GM19468 (cell line): ENCODE results near the gene PAWR.
"Not testable (repeated sequence)": the region's sequence is repeated elsewhere in the genome, so short reads cannot be mapped to it uniquely, and the experiment has no call there.

Experiments used
- ATAC-seq: cut with Tn5 transposase; IDR thresholded peaks from one replicate; pipeline ENCODE4 v1.9.1; 2021; ENCODE audit warnings: mild to moderate bottlenecking, moderate library complexity, moderate number of reproducible peaks; ENCODE audit not compliant: unreplicated experiment; ENCODE audit errors: extremely low read depth

PAWR gene

DNA sequence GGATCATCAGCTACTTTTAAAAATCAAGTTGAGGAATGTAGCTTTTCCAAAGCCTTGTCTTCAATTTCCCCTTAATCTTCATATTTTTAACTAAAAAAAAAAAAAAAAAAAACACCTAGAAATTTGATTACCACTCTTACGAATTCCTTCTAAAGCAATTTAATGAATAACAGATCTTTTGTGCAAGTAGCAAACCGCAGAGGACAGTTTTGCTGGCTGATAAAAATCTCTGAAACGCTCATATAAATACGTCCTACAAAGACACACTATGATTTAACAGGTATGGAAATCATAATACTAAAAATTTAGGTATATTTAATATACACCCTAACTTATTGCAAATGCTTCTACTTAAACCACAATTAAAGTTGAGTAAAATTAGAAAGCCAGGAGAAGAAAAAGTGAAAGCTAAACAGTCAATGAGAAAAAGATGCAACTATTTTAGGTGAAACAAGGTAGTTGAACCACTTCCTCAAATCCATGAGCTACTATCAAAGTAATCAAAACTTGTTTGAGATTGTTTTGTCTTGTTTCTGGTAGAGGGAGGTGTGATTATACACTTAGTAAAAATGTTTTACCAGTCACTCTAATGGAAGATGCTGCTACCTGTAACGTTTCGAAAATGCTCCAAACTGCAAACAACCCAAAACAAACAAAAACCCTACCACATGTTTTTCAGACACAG lies 2.2 kb downstream of the PAWR start:
- ATAC-seq = peak; percentile 12

DNA sequence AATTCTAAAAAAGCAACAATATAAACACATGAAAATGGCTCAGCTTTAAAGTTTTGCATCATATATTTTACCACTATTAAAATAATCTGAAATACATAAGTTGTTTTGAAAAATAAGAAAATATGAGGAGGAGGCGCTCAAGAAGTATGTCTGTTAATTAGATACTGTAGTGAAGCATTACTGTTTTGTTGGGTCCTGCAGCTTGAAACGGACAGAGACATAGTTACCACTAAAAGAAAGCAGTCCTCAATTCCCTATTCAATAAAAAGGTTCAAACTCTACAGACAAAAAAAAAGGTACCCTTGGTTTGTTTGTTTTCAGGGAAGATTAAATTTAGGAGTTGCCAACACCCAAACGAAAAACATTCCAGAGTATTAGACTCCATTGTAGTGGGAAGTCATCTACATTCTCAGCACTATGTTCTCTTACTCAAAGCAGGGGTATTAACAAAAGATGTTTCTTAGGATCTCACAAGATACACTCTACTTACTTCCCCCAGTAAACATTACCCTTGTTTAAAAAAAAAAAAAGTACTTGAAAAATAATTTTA lies 3.0 kb downstream of the PAWR start:
- no peak for ATAC-seq

DNA sequence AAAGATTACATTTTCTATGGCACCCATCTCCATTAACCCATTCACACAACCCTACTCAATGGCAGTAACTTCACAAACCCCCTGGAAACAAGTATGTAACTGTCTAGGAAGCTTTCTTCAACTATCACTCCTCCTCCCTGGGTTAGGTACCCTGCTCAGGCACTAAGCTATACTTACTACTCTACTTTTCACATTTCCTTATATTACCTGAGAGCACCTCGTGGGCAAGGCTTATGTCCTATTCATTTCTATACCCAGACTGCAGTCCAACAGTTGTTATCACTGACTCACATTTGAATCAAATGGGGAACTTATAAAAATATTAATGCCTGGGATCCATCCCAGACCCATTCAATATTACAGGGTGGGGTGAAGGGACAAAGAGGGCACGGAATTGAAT lies 4.6 kb downstream of the PAWR start:
- no peak for ATAC-seq

DNA sequence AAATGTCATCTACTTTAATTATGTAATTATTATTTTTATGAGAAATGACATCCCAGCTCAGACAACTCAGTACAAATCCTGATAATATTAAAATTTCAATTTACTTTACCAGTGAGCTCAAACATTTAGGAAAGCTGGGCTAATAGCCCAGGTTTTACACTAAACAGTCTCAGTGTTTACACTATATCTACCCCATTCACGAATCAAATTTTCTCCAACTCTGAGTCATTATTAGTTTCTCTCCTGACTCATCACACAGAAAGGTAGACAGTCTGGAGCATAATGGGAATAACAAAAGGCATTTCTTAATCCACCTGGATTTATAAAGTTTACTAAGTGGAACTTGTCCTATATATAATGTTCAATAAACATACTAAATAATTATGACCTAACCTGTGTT lies 5.7 kb downstream of the PAWR start:
- no peak for ATAC-seq

DNA sequence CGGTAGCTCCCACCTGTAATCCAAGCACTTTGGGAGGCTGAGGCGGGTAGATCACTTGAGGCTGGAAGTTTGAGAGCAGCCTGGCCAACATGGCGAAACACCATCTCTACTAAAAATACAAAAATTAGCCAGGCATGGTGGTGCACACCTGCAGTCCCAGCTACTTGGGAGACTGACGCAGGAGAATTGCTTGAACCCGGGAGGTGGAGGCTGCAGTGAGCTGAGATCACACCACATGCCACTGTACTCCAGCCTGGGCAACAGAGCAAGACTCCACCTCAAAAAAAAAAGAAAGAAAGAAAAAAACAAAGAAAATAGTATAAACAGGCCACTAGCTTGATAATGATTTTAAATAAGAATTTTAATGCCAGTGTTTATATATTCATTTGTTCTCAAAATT lies 6.4 kb downstream of the PAWR start:
- not testable (repeated sequence) for ATAC-seq

DNA sequence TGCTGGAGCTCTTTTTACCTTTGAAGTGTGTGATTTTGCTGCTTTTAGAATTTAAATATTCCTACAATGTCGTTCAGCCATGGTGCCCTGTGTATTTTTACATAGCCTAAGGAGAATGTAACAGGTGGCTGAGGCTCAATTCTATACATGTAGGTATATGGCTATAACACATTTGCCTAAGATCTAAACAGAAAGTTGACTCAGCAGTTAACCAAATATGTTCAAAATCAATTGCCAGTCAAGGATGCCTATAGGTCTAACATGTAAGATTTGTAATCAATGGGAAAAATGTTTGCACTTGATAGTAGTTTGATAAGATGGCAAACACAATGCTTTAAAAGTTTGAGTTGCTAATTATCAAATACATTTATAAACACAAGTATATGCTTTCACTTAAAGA lies 8.2 kb downstream of the PAWR start:
- ATAC-seq = no peak

DNA sequence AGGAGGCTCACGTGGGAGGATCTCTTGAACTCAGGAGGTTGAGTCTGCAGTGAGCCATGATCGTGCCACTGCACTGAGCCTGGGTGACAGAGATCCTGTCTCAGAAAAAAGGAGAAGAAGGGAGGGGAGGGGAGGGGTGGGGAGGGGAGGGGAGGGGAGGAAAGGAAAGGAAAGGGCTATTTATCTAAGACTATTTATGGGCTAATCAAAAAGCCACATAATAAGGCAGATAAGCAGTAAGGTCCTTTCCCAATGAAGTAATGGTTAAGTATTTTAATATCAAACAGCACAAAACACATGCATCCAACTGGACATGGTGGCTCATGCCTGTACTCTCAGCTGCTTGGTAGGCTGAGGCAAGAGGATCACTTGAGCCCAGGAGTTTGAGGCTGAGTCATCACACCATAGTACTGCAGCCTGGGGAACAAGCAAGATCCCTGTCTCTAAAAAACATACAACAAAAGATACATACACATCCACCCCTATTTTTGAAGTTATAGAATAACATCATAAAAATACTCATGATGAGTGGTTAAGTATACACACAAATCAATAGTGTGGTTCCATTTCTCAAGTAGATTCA lies 9.7 kb downstream of the PAWR start:
- no peak for ATAC-seq

DNA sequence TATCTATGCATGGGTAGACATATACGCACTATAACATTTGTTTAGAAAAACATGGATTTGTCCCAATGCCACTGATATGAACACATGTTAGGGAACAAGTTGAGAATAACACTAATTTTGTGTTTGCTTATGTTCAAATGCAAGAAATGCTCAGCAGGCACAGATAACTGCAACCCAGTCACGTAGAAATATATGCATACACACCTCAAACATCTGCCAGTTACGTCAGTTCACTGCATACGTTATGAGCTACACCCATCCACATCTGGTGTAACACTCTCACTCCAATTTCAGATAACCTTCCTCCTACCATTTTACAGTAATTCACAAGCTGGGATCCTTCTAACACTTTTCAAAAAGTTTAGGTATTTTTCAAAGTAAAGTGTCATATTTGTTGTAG lies 10.7 kb downstream of the PAWR start:
- ATAC-seq = no peak

DNA sequence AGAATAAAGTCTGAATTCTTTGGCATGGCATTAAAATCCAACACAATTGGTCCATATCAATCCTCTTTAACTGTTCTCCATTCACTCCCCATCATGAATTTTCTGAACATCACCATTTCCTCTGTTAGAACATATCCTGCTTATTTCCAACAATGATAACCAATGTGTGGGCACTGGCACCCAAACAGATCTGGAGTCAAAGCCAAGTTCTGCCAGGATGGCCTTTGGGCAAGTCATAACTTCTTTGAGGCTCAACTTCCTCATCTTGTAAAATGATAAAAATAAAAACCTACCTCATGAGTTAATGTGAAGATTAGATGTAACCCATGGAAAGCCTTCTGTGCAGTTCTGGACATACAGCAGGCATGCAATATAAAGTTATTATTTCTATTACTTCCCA lies 12.5 kb downstream of the PAWR start:
- ATAC-seq = no peak

DNA sequence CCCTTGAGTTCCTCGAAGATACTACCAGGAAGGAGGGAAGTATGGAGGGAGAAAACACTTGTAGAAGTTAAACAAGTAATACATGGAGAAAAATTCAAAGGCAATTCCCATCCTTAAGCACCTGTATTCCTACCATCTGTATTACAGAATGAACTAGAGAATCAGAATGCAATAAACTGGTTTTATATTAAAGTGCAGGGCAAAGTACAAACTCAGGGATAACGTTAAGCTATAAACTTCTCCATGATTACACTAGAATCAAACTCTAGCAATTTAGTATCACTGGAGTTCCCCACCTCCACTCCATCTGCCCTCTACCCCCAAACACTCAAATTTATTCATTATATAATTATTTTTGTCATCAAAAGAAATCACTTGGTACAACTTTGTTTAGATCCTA lies 13.1 kb downstream of the PAWR start:
- ATAC-seq = no peak

DNA sequence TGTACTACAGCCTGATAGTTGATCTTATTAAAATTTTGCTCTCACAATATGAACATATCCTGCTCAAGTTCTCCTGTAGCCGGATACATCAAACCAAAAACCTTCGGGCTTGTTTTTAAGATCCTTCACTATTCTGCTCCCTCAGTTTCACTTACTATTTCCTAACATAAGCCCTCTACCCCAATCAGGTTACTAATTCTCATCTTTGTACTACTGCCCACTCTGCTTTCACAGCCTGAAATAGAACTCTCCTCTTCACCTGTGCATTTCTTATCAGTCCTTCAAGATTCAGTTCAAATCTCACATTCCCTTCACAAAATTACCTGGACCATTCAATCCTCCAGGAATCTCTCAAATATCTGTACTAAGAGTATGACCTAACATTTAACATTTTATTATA lies 14.2 kb downstream of the PAWR start:
- ATAC-seq = no peak

DNA sequence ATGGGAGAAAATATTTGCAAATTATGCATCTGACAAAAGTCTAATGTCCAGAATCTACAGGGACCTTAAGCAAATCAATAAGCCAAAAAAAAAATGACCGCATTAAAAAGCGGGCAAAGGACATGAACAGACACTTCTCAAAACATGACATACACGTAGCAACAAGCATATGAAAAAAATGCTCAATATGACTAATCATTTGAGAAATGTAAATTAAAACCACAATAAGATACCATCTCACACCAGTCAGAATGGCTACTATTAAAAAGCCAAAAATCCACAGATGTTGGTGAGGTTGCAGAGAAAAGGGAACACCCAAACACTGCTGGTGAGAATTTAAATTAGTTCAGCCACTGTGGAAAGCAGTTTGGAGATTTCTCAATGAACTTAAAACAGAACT lies 16.1 kb downstream of the PAWR start:
- ATAC-seq = no peak

DNA sequence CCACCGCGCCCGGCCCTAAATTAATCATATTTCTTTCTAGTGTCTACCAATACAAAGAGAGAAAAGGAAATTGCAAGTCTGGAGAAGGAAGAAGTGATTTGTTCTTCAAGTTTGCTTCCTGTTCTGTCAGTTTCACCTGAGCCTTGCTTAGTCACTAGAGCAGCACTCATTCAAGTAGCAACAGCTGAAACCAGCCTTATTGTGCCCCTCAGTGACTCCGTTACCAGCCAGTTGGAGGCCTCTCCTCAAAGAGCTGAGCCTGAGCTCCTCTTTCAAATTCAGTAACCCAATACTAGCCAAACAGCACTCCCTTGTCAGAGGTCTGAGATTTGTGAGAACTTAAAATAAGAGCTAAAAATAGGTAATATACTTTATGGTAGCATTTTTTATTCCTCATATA lies 17.4 kb downstream of the PAWR start:
- no peak for ATAC-seq

DNA sequence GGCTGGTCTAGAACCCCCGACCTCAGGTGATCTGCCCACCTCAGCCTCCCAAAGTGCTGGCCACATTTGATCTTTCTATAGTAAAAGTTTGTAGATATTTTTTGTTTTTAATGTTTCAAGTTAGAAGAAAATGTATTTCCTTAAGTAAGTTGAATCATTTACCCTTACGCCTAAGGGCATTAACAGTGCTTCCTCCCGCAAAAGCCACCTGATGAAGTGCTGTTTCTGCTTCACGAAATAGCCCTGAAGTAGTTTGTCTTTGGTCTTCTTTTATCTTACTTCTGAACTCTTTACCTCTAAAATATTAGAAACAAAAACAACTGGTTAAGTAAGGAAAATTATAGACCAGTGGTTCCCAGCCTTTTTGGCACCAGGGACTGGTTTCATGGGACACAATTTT lies 22.7 kb downstream of the PAWR start:
- no peak for ATAC-seq

DNA sequence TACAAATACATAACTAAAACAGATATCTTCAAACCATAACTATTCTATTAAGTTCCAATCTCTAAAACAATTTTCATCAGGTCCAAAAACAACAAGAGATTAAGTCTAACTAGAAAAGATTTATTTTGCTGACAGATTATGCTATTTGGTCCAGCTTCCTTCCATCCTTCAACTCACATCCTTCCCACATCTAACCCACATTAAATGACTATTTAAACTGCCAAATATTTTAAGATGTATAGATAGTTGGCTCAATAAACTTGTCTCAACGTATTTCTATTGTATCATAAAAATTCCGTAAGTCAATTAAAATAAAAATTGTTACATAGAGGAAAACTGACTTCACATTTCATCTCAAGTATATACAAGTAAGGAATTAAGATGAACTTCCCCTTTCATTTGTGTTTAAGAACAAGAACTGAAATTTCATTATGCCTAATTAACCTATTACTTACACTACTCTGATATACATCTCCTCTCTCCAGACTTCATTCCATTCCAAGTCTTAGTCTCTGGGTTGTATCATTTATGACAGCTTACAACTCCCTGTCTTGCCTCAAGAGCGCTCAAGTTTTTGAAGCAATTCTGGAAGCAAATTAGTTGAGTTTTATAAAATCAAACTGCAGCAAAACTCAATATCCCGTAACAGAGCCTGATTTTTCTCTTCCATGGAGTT lies 25.4 kb downstream of the PAWR start:
- no peak for ATAC-seq

DNA sequence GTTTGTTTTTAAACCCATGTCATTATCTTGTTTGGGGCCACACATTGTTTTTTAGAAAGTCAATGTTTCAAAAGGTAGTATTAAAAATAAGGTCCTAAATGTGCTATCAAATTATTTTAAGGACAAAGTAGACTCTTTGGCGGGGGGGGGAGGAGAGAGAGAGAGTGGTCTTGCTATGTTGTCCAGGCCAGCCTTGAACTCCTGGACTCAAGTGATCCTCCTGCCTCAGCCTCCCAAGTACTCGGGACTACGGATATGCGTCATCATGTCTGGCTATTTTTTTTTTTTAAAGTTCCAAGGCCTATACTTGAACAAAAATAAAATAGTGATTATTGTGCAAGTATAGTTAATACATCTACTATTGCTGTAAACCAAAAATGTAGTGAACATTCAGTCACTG lies 26.2 kb downstream of the PAWR start:
- ATAC-seq = no peak

DNA sequence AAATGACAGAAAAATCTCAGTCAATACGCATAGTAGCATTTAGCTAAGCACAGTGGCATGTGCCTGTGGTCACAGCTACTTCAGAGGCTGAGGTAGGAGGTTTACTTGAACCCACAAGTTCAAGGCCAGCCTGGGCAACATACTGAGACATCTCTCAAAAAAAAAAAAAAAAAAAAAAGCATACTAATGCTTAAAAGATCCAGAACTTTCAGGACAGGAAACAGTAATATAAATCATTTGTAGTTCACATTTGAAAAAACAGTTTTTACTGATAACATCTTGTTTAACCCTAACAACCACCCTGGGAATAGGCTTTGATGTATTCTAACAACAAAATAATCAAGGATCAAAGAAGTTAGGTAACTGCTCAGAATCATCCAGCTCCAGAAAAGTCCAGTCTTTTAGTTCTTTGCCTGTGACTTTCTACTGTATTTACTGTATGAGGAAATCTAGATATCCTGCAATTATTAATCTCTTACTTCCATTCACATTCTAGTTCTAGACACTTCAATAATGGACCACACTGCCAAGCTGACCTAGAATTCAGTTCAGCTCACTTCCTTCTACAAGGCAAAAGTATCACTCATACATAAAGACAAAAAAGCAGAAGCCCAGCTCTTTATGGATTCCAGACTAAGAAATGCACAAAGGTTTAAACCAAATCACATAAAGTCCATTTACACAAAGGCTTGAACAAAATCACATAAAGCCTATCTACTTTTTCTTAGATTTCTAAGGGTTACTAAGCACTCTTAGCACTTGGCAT lies 28.5 kb downstream of the PAWR start:
- ATAC-seq = no peak

DNA sequence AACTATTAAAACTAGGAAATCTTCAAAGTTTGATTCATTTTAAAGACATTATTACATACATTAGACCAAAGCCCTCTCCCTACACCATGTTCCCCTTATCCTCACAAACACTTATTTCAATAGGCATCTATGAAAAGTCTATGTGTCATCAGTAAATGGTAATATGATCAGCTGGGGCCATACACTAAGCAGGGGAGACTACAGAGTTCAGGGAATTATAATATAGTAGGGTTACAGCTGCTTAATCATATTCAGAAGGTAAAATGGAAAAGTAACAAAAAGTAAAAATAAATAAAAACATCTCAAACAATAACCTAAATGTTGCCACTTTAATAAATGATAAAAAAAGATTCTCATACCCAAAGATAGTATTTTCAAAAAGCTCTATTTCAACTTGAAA lies 29.1 kb downstream of the PAWR start:
- ATAC-seq = no peak

DNA sequence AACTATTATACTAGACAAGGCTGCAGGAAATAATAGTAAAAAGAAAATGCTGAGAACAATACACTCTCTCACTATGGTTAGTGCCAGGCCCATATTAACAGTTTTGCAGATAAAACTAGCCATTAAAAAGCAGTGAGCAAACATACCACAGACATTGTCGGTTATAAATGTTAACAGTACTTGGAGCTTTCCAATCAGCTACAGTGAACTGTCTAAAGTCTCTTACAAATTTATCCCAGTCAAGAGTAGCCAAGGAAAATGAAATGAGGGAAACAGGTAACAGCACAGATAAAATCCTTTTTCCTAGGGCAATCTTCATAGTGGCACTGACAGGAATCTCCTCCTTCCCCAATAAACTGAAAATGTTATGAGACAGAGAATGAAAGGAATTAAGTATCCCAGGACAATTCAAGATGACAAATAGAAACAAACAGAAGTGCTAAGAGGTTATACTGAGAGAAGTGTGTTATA lies 30.8 kb downstream of the PAWR start:
- no peak for ATAC-seq

DNA sequence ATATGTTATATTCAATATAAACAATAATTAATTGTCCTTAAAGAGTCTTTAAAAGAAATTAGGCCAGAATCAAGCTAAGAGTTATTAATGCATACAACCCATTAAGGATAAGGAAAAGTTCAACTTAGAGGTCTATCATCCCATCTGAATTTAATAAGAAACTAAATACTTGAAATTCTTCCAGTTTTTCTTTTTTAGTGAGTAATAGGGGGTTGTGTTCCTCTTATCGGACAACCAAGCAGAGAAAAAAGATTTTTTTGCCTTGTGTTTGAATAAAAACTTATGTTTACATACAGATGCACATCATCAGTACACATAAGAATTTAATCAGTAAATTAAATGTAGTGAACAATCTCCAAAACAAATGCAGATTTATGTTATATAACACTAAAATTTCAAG lies 32.5 kb downstream of the PAWR start:
- no peak for ATAC-seq

DNA sequence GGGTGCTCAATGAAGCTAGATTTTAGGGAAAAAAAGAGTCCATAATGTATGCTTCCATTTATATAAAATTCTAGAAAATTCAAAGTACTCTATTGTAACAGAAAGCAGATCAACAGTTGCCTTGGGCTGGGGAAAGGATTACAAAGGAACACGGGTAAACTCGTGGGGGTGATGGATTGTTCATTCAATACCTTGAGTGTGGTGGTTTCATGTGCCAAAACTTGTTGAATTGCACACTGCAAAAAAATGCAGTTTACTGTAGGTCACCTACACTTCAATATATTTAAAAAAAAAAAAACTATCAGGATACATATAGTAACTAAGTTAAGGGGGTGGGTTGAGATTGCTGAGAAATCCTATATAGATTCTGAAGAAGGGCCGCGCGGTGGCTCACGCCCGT lies 33.6 kb downstream of the PAWR start:
- ATAC-seq = no peak
